DOHH2 (cell line): Measurements from ENCODE around the gene PPP1R14B.

Experiments used
- EZH2phosphoT487 ChIP-seq: fragments of 200-600 bp; sonication (generic); IDR thresholded peaks from 2 replicates; pipeline ENCODE4 v1.6.1; 2017; ENCODE audit warnings: borderline replicate concordance, mild to moderate bottlenecking, antibody characterized with exemption, low read length, moderate library complexity, mixed read lengths
- TF ChIP-seq, protein P1 (sequence below): fragments of 200-600 bp; sonication (generic); IDR thresholded peaks from one replicate; pipeline ENCODE4 v1.5.1; 2014; ENCODE audit warnings: antibody characterized with exemption, mild to moderate bottlenecking, low read depth, low read length; ENCODE audit not compliant: poor library complexity, severe bottlenecking

- TF ChIP-seq, protein P1, sequence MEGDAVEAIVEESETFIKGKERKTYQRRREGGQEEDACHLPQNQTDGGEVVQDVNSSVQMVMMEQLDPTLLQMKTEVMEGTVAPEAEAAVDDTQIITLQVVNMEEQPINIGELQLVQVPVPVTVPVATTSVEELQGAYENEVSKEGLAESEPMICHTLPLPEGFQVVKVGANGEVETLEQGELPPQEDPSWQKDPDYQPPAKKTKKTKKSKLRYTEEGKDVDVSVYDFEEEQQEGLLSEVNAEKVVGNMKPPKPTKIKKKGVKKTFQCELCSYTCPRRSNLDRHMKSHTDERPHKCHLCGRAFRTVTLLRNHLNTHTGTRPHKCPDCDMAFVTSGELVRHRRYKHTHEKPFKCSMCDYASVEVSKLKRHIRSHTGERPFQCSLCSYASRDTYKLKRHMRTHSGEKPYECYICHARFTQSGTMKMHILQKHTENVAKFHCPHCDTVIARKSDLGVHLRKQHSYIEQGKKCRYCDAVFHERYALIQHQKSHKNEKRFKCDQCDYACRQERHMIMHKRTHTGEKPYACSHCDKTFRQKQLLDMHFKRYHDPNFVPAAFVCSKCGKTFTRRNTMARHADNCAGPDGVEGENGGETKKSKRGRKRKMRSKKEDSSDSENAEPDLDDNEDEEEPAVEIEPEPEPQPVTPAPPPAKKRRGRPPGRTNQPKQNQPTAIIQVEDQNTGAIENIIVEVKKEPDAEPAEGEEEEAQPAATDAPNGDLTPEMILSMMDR: no peak
- no peak for TF ChIP-seq EZH2phosphoT487
Measured at GRCh38 chr11:64265176-64266160, 18.7 kb upstream of the PPP1R14B start.
